Right lobe of liver (tissue), 4 donors: ENCODE results near the gene KRTAP5-11.

Experiments
- CTCF ChIP-seq, 4 donors: fragments of 200-600 bp in 3 of 4; fragments of 450-650 bp in 1 of 4; IDR thresholded peaks; one replicate each; pipeline versions ENCODE4 v1.5.1 to v1.8.0; 2016 to 2022; ENCODE audit warnings: antibody characterized with exemption in 4 of 4, mild to moderate bottlenecking in 2 of 4
- POLR2A ChIP-seq: fragments of 450-650 bp; IDR thresholded peaks from one replicate; pipeline ENCODE4 v1.6.1; 2017; ENCODE audit warnings: antibody characterized with exemption, mild to moderate bottlenecking
- donor health status: DM: no; HTN: no; CAD: no.
- donor health status: DM: no; HTN: no; CAD: no.
- donor health status: DM: no; HTN: yes; CAD: no.

- TF ChIP-seq CTCF (IDR thresholded peaks at IDR 0.05) = no peak
- TF ChIP-seq POLR2A = no peak
Observed at GRCh38 chr11:71556018-71556417, 26.7 kb downstream of the KRTAP5-11 start.
